OCI-M2 (cell line): ENCODE measurements around the gene CATSPER4.

Experiments used
- DNase-seq: peaks from one replicate; lab custom pipeline; 2025; ENCODE audit not compliant: unreplicated experiment; lab: John Stamatoyannopoulos, UW

CATSPER4 gene

GRCh38 chr1:26164036-26164860 is 26.2 kb upstream of the CATSPER4 start:
- DNase-seq, result no peak

GRCh38 chr1:26164861-26165842 is 25.2 kb upstream of the CATSPER4 start:
- DNase-seq, result no peak

- DNase-seq, result no peak
Measured at GRCh38 chr1:26166719-26167281, 23.6 kb upstream of the CATSPER4 start.

- no peak for DNase-seq
Measured at GRCh38 chr1:26168410-26169197, 21.8 kb upstream of the CATSPER4 start, which contains the start of gene C1orf232. Gene C1orf232, minus strand, starts transcription at chr1:26168963. Its CDS starts 464 bp downstream, at chr1:26168499.

GRCh38 chr1:26169198-26169554 is 21.2 kb upstream of the CATSPER4 start:
- DNase-seq, result no peak

GRCh38 chr1:26169669-26170471 is 20.5 kb upstream of the CATSPER4 start, which contains the start of gene ZNF593:
Gene ZNF593, plus strand, starts transcription at chr1:26169908. Its CDS starts 76 bp downstream, at chr1:26169984.
- peak; percentile 60 for DNase-seq

GRCh38 chr1:26170472-26170821 is 20.0 kb upstream of the CATSPER4 start:
- no peak for DNase-seq

- no peak for DNase-seq
Measured at GRCh38 chr1:26171084-26172072, 19.0 kb upstream of the CATSPER4 start, which contains the start of gene ZNF593OS. Gene ZNF593OS, minus strand, starts transcription at chr1:26171832. Its CDS starts 171 bp downstream, at chr1:26171661.

- DNase-seq, result no peak
Measured at GRCh38 chr1:26175346-26175745, 15.1 kb upstream of the CATSPER4 start.

- DNase-seq, result no peak
Measured at GRCh38 chr1:26177182-26177684, 13.2 kb upstream of the CATSPER4 start, which contains the start of gene CNKSR1. Gene CNKSR1, plus strand, starts transcription at chr1:26177491. Its CDS starts 57 bp downstream, at chr1:26177548.

- DNase-seq, result no peak
Measured at GRCh38 chr1:26180010-26180506, 10.3 kb upstream of the CATSPER4 start.

GRCh38 chr1:26181586-26182382 is 8.6 kb upstream of the CATSPER4 start:
- DNase-seq, result no peak

- DNase-seq, result no peak
Measured at GRCh38 chr1:26182383-26182696, 8.1 kb upstream of the CATSPER4 start.

- no peak for DNase-seq
Measured at GRCh38 chr1:26184086-26184485, 6.3 kb upstream of the CATSPER4 start.

- DNase-seq, result no peak
Measured at GRCh38 chr1:26184883-26185282, 5.5 kb upstream of the CATSPER4 start.

GRCh38 chr1:26187882-26188281 is 2.5 kb upstream of the CATSPER4 start:
- no peak for DNase-seq

- no peak for DNase-seq
Measured at GRCh38 chr1:26188477-26188876, 1.9 kb upstream of the CATSPER4 start.
